Measurements from ENCODE around the gene SMAD3.

Gene SMAD3

DNA sequence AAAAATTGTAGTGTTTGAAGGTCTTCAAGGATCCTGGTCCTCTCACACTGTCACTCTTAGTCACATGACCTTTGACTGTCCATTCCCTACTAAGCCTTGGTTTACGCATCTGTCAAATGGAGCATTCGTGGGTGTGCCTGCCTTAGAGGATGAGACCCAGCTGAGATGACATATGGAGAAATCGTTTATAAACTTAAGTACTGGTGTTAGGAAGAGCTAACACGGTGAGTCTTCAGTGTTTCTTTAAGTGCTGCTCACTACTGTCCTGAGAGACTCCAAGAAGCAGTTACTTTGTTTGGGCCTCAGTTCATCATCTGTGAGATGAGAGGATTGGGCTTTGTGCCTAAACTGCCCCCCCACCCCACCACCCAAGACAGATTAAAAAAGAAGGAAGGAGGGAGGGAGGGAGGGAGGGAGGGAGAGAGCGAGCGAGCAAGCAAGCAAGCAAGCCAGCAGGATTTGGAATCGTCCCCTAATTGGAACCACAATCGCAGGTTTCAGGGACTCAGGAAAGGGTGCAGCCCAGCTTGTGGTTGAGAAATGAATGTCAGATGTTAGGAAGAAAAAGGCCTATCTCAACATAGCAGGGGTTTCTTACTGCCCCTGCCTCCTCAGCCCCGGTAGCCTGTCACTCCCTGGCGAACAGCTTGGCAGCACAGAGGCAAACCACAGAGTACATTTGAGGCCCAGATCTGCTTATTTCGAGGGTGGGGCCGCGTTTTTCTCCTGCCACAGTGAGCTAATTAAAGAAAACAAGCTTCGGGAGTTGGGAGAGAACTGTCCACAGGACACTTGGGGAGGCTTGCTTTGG lies 32.7 kb downstream of the SMAD3 start:
- DNase-seq: no peak

GRCh38 chr15:67098768-67099282 lies 33.4 kb downstream of the SMAD3 start:
- no peak for DNase-seq

- DNase-seq: no peak
These were observed 34.9 kb downstream of the SMAD3 start for GRCh38 chr15:67100124-67100791.

DNA sequence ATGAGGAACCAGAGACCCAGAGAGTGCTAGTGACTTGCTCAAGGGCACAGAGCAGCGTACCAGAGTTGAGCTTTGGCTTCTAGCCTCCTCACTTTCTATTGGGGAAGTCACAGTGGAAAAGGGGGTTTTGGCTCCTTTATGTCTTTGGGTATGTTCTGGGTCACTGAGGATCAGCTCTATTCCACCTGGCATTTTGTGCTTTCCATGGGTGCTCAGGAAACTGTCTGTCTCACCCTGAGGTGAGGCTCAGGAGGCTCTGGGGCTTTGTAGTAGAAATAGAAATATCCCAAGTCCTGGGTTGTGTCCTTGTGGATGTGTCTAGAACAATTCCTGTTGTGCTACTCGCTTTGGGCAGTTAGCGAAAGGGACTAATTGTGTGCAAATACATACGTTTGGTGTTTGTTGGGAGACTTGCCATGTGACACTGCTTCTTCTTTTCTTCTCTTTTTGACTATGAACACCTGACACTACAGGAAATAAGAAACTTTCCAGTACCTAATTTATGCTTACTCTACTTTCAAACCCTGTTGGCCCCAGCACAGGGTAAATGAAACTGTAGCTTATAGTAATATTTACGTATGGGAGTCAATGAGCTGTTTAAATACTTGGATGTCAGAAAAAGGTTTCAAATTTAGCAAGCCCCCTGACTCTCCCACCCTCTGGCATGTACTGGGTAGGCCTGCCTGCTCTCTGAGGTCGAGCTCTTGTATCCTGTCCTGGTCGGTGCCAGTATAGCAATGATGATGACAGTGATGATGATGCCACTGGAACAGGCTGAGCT lies 35.6 kb downstream of the SMAD3 start:
- no peak for DNase-seq

DNA sequence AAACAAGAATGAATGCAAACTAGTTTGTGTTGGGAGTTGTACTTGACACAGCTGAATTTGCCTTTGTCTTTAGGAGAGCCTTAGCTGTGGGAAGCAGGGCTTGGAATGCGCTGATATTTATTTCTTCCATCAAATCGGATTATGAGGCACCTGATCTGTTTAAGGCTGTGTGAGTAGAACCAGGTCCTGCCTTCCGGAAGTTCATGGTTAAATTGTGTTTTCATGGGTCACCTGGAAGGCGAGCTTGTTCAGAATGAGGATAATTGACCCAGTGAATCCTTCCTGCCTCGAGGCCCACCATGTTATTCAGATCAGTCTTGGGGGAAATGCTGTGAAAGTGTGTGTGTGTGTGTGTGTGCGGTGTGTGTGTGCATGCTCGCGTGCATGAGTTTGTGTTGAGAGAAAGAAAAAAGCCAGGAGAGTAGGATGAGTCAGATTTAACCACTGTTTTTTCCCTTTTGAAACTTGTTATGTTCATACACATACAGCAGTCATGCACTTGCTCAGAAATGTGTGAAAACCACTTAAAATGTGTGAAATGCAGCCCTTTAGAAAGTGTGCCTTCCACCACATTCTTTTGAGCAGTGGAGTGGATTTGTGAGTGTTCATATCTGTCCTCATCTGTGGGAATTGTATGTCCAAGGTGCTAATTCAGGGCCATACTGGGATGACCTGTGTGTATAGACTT lies 36.7 kb downstream of the SMAD3 start:
- DNase-seq: no peak

- no peak for DNase-seq
These were observed 37.2 kb downstream of the SMAD3 start for GRCh38 chr15:67102599-67102929.

DNA sequence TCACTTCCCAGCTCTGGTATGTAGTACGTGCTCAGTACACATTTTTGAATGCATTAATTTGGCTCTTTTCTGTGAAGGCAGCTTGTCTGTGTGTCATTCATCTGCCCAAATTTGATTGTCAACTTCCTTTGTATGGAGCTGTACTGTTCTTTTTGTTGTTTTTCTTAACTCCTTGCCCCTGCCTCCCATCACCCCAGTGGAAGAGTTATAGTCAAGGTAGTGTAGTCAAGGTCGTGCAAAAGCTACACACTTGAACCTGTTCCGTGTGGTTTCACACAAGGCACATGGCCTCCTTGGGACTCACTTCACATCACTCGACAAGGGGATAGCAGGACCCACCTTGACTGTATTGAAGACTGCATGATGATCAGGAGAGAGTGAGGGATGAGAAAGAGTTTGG lies 37.6 kb downstream of the SMAD3 start:
- no peak for DNase-seq

DNA sequence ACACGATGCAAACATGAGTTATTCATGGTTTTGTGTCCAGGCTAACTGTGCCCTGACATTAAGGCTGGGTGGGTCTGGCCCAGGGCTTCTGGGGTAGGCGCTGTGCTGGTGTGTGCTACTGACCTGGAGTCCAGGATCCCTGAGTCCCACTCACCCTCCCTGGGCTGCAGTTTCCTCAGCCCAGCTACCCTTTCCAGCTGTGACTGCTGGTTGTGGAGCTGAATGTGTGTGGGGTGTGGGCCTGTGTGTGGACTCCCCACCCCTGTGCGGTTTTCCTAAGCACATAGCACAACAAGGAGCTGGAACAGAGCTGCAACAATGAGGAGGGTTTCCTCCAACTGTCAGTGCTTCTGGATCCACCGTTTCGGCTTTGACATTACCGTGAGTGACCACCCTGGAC lies 38.0 kb downstream of the SMAD3 start:
- no peak for DNase-seq

- DNase-seq: no peak
These were observed 38.5 kb downstream of the SMAD3 start for GRCh38 chr15:67103869-67104268.

- DNase-seq: no peak
These were observed 39.1 kb downstream of the SMAD3 start for GRCh38 chr15:67104510-67104909.

DNA sequence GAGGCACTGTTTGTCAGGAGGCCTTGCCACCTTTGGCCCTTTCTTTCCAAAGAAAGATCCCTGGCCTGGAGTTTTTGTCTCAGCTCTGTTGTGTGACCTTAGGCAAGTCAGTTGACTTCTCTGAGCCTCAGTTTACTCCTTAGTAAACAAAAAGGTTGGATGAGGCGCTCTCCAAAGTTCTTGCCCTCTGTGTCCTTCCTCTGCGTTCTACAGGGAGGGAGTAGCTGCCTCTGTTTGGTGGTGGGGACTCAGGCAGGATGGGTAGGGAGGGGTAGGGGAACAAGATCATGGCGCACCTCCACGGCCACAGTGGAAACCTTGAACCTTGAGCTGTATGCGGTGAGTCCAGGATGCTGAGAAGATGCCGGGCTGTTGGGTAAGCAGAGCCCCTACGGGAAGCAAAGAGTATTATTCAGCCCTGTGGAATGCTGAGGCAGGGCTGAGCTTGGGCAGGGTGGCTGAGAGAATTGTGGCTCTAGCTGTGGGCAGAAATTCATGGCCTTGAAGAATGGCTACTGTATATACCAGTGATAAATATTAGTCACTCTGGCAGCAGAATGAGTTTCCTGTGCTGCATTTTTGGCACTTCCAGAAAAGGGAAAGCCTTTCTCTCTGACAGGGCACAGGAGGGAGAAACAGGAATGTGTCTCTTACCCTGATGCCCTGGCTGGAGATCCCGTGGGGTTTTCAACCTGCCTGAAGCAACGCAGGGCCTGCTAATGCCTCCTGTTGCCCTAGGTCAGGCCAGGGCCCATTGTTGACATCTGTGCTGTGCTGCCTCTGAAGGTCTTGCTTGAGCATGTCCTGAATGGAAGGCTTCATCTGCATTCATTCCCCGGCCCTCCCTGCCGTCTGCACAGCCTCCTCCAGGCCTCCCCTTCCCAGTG lies 39.9 kb downstream of the SMAD3 start:
- no peak for DNase-seq

DNA sequence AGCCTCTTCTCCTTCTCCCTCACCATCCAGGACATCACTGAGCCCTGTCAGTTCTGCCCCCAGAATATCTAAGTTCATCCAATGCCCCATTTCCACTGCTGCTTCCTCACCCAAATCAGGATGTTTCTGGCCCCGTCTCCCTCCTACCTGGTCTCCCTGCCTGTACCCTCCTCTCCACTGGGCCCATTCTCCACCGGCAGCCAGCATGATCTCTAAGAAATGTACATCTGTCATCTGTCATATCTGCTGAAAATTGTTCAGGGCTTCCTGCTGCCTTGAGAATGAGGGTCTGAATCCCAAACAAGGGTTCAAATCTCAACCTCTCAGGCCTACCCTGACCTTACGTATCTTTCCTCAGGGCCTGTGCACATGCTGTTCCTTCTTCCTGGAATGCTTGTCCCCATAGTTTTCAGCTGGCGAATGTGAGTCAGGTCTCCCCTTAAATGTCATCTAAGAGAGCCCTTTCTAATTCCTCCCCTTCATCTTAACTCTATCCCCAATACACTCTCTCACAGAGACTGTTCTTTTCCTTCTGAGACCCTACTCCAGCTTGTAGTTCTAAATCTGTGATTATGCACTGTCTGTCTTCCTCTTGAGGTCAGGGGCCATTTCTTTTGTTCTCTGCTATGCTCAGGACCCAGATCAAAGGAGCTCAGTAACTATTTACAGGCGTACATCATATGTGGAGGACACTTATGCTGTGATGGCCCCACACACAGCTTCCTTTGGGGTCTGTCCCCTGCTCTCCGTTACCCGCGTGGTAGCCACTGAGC lies 40.8 kb downstream of the SMAD3 start:
- DNase-seq: no peak

- DNase-seq: no peak
These were observed 41.3 kb downstream of the SMAD3 start for GRCh38 chr15:67106764-67107013.

DNA sequence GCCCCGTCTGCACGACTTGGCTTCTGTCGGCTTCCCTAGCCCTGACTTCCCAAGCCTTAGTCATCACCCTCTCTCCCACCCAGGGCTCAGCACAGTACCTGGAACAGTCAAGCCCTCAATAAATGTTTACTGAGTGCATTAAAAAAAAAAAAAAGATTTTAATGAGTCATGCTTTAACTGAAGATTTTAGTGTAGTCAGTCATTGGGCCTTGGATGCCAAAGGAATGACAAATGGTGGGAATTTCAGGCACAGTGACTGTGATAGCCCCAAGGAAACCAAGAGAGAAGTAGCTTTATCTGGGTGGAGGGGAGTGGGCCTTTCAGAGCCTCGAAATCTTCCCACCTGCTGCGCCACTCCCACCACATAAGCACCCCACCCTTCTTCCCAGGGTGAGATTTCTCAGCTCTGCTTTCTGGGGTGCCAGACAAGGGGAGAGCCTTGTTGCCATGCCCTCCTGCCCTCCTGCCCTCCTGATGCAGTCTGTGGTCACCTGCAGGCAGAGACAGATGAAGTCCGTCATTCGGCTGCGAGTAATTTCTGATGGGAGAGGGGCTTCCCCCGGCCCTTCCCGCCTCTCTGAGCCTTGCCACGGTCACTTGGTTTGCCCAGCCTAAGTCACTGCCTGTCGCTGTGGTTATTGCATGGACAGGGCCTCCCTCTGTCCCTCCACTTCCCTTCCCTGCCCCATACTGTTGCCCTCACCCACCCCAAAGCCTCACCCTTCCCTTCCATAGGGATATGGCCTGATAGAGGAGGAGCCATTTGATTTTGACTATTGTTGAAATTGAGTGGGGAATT lies 41.8 kb downstream of the SMAD3 start:
- DNase-seq: no peak

GRCh38 chr15:67108122-67108961 lies 42.9 kb downstream of the SMAD3 start:
- DNase-seq: no peak

DNA sequence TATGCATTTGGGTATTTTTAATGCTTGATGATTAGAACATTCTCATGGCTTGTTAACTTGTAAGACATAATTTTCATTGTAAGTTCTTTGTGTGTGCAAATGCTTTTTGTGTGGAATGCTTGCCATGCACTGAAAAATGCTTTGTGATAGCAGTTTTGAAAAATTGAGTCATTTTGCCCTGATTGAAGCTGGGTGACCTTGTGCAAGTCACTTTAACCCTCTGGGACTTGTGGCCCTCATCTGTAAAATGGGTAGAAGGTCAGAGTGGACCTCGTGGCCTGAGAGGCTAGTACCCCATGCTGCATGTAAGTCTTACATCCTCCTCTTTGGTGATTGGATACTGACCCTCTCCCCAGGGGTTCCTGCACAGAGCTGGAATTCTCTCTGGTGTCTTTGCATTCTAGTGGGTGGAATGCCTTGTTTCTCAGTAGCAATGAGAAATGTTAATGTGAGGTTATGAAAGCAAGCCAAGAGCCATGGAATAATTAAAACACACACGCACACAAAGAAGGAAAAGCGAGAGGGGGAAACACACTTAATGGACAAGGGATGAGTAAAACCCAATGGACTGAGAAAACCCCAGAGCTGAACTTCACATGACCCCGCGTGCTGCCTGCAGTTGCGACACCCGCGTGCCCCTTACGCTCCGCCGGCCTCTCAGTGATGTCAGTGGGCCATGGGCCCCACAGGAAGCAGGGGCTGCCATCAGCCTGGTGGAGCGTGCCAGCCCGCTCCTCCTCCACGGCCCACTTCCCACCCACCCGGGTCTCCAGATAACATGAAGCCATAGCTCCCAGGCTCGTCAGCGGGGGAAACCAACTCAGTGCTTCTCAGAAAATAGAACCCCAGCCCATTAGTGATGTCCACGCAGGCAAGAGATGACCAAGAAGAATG lies 44.0 kb downstream of the SMAD3 start:
- DNase-seq: no peak

GRCh38 chr15:67110361-67110781 lies 45.0 kb downstream of the SMAD3 start:
- no peak for DNase-seq
